CD8-positive, alpha-beta memory T cell (primary cell): Measurements from ENCODE around the gene STMP1. TPM values are rescaled to one million over a fixed set of nuclear protein-coding genes. Genes with fewer than 3 reads are reported as not detected.

Experiments
- CTCF ChIA-PET: fragments of 350-600 bp; sonication (Branson Sonifier 250); formaldehyde crosslinking; loops from one replicate; lab custom pipeline; 2021; ENCODE audit warnings: antibody characterized with exemption; lab: Charles Lee
- POLR2A ChIA-PET: fragments of 350-600 bp; sonication (Branson Sonifier 250); formaldehyde crosslinking; loops from one replicate; lab custom pipeline; 2021; ENCODE audit warnings: antibody characterized with exemption; lab: Charles Lee
- DNase-seq, 5 donors: peaks; one replicate each; pipeline versions ENCODE4 v3.0.0 to v3.0.0-alpha.2; 2020 to 2022; ENCODE audit warnings: mixed read lengths in 1 of 5
- H3K27ac ChIP-seq: one replicate; pipeline ENCODE4 v1.7.0; 2013; ENCODE audit warnings: low read depth, mild to moderate bottlenecking, low read length, moderate library complexity
- H3K27me3 ChIP-seq: 2 replicates; pipeline ENCODE4 v1.7.0; 2013; ENCODE audit warnings: low read length, mild to moderate bottlenecking; ENCODE audit not compliant: insufficient read depth, poor library complexity, severe bottlenecking
- H3K36me3 ChIP-seq: 2 replicates; pipeline ENCODE4 v1.7.0; 2013; ENCODE audit warnings: mild to moderate bottlenecking, low read length, moderate library complexity; ENCODE audit not compliant: insufficient read depth
- H3K4me1 ChIP-seq: 2 replicates; pipeline ENCODE4 v1.7.0; 2013; ENCODE audit warnings: mild to moderate bottlenecking, low read length, moderate library complexity; ENCODE audit not compliant: insufficient read depth
- H3K4me3 ChIP-seq: 2 replicates; pipeline ENCODE4 v1.7.0; 2013; ENCODE audit warnings: mild to moderate bottlenecking, low read length
- H3K9me3 ChIP-seq: 2 replicates; pipeline ENCODE4 v1.7.0; 2013; ENCODE audit warnings: mild to moderate bottlenecking, low read length
- H3K27ac Mint-ChIP-seq, 8 donors: one replicate each; pipeline ENCODE4 v1.8.0; 2020 to 2021; ENCODE audit warnings: mixed read lengths in 8 of 8, mild to moderate bottlenecking in 6 of 8, inconsistent platforms in 3 of 8, moderate library complexity in 3 of 8
- H3K27me3 Mint-ChIP-seq, 2 donors: one replicate each; pipeline ENCODE4 v1.8.0; 2020 to 2021; ENCODE audit warnings: mixed read lengths in 2 of 2, mild to moderate bottlenecking in 1 of 2, moderate library complexity in 1 of 2
- H3K36me3 Mint-ChIP-seq, 3 donors: one replicate each; pipeline ENCODE4 v1.8.0; 2020 to 2021; ENCODE audit warnings: mixed read lengths in 3 of 3, inconsistent platforms in 1 of 3, mild to moderate bottlenecking in 1 of 3
- H3K4me1 Mint-ChIP-seq, 3 donors: one replicate each; pipeline ENCODE4 v1.8.0; 2020 to 2021; ENCODE audit warnings: mixed read lengths in 3 of 3, inconsistent platforms in 1 of 3, mild to moderate bottlenecking in 1 of 3
- H3K4me3 Mint-ChIP-seq, 7 donors: one replicate each; pipeline ENCODE4 v1.8.0; 2020 to 2021; ENCODE audit warnings: mixed read lengths in 7 of 7, mild to moderate bottlenecking in 6 of 7, moderate library complexity in 4 of 7, inconsistent platforms in 2 of 7
- H3K9me3 Mint-ChIP-seq, 5 donors: one replicate each; pipeline ENCODE4 v1.8.0; 2020 to 2022; ENCODE audit warnings: mixed read lengths in 5 of 5, mild to moderate bottlenecking in 3 of 5, moderate library complexity in 2 of 5, inconsistent platforms in 1 of 5
- polyA plus RNA-seq: library from polyadenylated mRNA; unstranded; fragments of 300-500 nt; fragmentation: Illumina TruSeq; gene quantifications from one replicate; pipeline ENCODE4 v1.2.3, GENCODE V29; 2021
- total RNA-seq, 2 experiments: library from RNA; stranded (reverse); gene quantifications; one replicate each; pipeline ENCODE4 v1.2.3, GENCODE V29; 2021

Gene STMP1
- total RNA-seq (10 to 100 TPM; 25.7 to 26.1 TPM), polyA plus RNA-seq (54.2 TPM)

DNA sequence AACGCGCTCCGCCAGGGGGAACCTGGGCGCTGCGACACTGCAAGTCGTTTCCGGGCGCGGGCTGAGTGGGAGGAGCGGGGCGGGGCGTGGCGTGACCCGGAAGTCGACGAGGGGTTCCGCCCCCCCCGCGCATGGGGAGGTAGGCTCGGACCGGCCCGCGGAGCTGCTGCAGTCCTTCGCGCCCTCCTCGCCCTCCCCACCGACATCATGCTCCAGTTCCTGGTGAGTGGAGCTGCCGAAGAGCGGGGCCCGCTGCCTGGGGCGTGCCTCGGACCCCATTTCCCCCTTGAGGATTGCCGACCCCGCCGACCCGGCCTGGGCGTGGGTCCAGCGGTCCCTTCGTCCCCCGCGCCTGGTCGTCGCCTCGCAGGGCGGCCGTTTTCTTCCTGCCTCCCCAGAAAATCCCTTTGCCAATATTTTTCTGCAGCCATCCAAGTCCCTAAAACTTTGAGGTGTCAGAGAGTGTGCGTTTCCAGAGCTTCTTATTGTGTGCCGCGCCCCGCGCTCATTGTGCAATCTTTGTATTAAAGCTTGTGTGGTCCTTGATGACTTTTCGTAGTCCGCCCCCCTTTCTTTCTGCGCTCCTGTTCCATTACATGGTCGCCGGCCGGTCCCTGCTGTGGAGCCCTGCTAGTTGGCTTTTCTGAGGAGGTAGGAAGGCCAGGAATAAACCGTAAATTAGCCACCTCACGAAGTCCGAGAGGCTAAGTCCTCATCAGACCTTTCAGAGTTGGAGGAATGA lies at the start of gene STMP1:
STMP1 (plus strand) TSS at position 142 of the 742 bp plus-strand sequence.
- DNase-seq = peak; percentile 92 to 98 (median 95)
- Histone ChIP-seq H3K27me3 (no peaks in the 10 kb centered on the region), H3K4me1 (peaks cover 28% of the 10 kb centered on the region), H3K4me3 (peak within 1 kb of the TSS; percentile 62), H3K9me3 (no peaks in the 10 kb centered on the region), H3K36me3 (no peaks in the 10 kb centered on the region), H3K27ac (peak within 1 kb of the TSS; percentile 81)
- CTCF ChIA-PET = interaction anchor here (0.6 to 3.7 kb wide), 12 partner anchors 9 to 387 kb away, joined by 3 to 26 read pairs (median 4); no protein-coding TSS in a partner anchor
- peaks cover 35 to 52% (median 50%) of the 10 kb centered on the region in 3 donors for H3K4me1 Mint-ChIP-seq
- peaks cover 0 to 16% (median 0%) of the 10 kb centered on the region in 3 donors for H3K36me3 Mint-ChIP-seq
- no peaks in the 10 kb centered on the region for H3K27me3 Mint-ChIP-seq
- H3K27ac Mint-ChIP-seq = peak within 1 kb of the TSS; percentile 74 to 97 (median 91)
- peak within 1 kb of the TSS; percentile 91 to 99 (median 95) for H3K4me3 Mint-ChIP-seq
- POLR2A ChIA-PET = interaction anchor here (0.7 to 0.9 kb wide), 2 partner anchors 104 to 313 kb away, joined by 3 to 4 read pairs; no protein-coding TSS in a partner anchor
- peaks cover 0 to 2% (median 0%) of the 10 kb centered on the region in 5 donors for H3K9me3 Mint-ChIP-seq

DNA sequence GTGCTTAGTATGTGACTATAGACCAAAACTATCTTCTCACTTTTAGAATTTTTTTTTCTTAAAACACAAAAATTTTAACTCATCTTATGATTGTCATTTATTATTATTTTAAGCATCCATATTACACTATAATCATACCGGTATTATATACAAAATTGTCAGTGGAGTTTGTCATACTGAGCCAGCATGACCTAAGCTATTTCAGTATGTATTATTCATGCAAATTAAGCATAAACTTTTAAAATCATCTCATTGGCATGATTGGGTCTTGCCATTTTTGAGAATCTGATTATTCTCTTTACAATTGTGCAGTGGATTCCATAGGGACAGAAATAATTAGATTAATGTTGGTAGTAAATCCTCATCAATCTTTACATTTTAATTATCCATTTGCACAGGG lies 46.2 kb upstream of the STMP1 start:
- H3K9me3 ChIP-seq = no peaks in the 10 kb centered on the region
- no peaks in the 10 kb centered on the region for H3K27me3 Mint-ChIP-seq
- H3K36me3 ChIP-seq = peaks cover 26% of the 10 kb centered on the region
- ChIA-PET CTCF (interaction anchor here (0.6 kb wide), 1 partner anchor 14 kb away, joined by 3 read pairs; no protein-coding TSS in a partner anchor), POLR2A (no interaction called here)
- H3K27ac ChIP-seq = no peak overlapping the region
- no peak overlapping the region for H3K4me3 ChIP-seq
- H3K4me1 ChIP-seq = no peaks in the 10 kb centered on the region
- peak overlapping the region in 1 of 8 donors; percentile 40 for H3K27ac Mint-ChIP-seq
- H3K27me3 ChIP-seq = no peaks in the 10 kb centered on the region
- no peak overlapping the region for H3K4me3 Mint-ChIP-seq
- H3K36me3 Mint-ChIP-seq = peaks cover 3 to 73% (median 11%) of the 10 kb centered on the region in 3 donors
- H3K4me1 Mint-ChIP-seq = no peaks in the 10 kb centered on the region
- DNase-seq = no peak
- H3K9me3 Mint-ChIP-seq = no peaks in the 10 kb centered on the region

DNA sequence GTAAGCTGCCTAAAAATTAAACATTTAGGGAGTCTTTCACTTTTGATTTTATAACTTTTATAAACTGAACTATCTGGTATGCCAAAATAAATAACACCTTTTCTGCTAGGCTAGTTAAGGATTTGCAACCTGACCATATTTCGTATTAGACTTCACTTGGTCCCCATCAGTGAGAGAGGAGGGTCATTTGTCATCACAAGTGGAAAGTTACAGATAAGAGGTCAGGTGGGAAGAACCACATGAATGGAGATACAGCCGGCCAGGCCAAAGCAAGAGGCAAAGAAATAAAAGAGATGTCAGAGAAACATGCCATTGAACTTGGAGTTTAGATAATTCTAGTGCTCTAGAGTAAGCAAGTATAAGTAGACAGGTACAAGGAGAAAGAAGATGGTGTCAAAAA lies 44.5 kb upstream of the STMP1 start:
- Mint-ChIP-seq H3K27me3 (no peaks in the 10 kb centered on the region), H3K27ac (peak overlapping the region in 6 of 8 donors; percentile 4 to 87 (median 34)), H3K4me3 (no peak overlapping the region), H3K9me3 (no peaks in the 10 kb centered on the region), H3K36me3 (peaks cover 3 to 67% (median 11%) of the 10 kb centered on the region in 3 donors), H3K4me1 (no peaks in the 10 kb centered on the region)
- ChIA-PET POLR2A (no interaction called here), CTCF (no interaction called here)
- no peak overlapping the region for H3K4me3 ChIP-seq
- no peaks in the 10 kb centered on the region for H3K9me3 ChIP-seq
- H3K36me3 ChIP-seq = peaks cover 33% of the 10 kb centered on the region
- no peak overlapping the region for H3K27ac ChIP-seq
- H3K27me3 ChIP-seq = no peaks in the 10 kb centered on the region
- DNase-seq = no peak
- no peaks in the 10 kb centered on the region for H3K4me1 ChIP-seq

DNA sequence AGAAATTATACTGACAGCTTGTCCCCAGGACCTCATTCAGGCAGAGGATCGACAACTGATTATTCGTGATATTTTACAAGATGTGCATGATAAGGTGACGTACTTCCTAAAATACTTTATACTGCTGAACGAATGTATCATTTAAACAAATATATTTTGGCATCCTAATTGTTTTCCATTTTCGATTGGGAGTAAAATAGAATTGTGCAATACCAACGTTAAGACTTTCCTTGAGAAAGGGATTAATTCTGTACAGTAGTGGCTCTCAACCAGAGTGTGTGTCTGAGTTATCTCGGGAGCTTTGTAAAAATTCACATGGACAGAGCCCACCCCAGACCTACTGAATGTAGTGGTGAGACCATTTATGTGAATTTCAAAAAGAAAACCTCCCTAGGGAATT lies 43.8 kb upstream of the STMP1 start:
- Mint-ChIP-seq H3K27me3 (no peaks in the 10 kb centered on the region), H3K9me3 (no peaks in the 10 kb centered on the region), H3K4me3 (no peak overlapping the region), H3K27ac (no peak overlapping the region), H3K36me3 (peaks cover 3 to 71% (median 11%) of the 10 kb centered on the region in 3 donors), H3K4me1 (no peaks in the 10 kb centered on the region)
- no peaks in the 10 kb centered on the region for H3K9me3 ChIP-seq
- ChIA-PET POLR2A (no interaction called here), CTCF (interaction anchor here (0.8 to 4.3 kb wide), 2 partner anchors 10 to 27 kb away, joined by 3 to 24 read pairs; no protein-coding TSS in a partner anchor)
- no peaks in the 10 kb centered on the region for H3K27me3 ChIP-seq
- no peak for DNase-seq
- H3K27ac ChIP-seq = no peak overlapping the region
- H3K4me1 ChIP-seq = no peaks in the 10 kb centered on the region
- H3K36me3 ChIP-seq = peaks cover 35% of the 10 kb centered on the region
- no peak overlapping the region for H3K4me3 ChIP-seq

GRCh38 chr7:135620447-135620846 lies 41.9 kb upstream of the STMP1 start:
- Histone ChIP-seq H3K27me3 (no peaks in the 10 kb centered on the region), H3K27ac (no peak overlapping the region), H3K9me3 (no peaks in the 10 kb centered on the region), H3K4me3 (no peak overlapping the region), H3K36me3 (peaks cover 43% of the 10 kb centered on the region), H3K4me1 (no peaks in the 10 kb centered on the region)
- H3K27ac Mint-ChIP-seq = no peak overlapping the region
- ChIA-PET POLR2A (no interaction called here), CTCF (interaction anchor here (1.1 to 4.3 kb wide), 2 partner anchors 18 to 25 kb away, joined by 4 to 24 read pairs; no protein-coding TSS in a partner anchor)
- H3K9me3 Mint-ChIP-seq = no peaks in the 10 kb centered on the region
- H3K4me1 Mint-ChIP-seq = no peaks in the 10 kb centered on the region
- no peak overlapping the region for H3K4me3 Mint-ChIP-seq
- peaks cover 3 to 74% (median 19%) of the 10 kb centered on the region in 3 donors for H3K36me3 Mint-ChIP-seq
- DNase-seq = no peak
- no peaks in the 10 kb centered on the region for H3K27me3 Mint-ChIP-seq

- H3K27me3 Mint-ChIP-seq = no peaks in the 10 kb centered on the region
- H3K27me3 ChIP-seq = no peaks in the 10 kb centered on the region
- no peaks in the 10 kb centered on the region for H3K9me3 ChIP-seq
- H3K9me3 Mint-ChIP-seq = no peaks in the 10 kb centered on the region
- H3K27ac Mint-ChIP-seq = peak overlapping the region in 1 of 8 donors; percentile 17
- CTCF ChIA-PET = interaction anchor here (0.9 to 4.3 kb wide), 3 partner anchors 17 to 345 kb away, joined by 3 to 24 read pairs (median 4); no protein-coding TSS in a partner anchor
- no peaks in the 10 kb centered on the region for H3K4me1 ChIP-seq
- POLR2A ChIA-PET = no interaction called here
- peaks cover 51% of the 10 kb centered on the region for H3K36me3 ChIP-seq
- peak in 2 of 5 donors; percentile 14 to 31 for DNase-seq
- no peak overlapping the region for H3K4me3 ChIP-seq
- peaks cover 3 to 74% (median 22%) of the 10 kb centered on the region in 3 donors for H3K36me3 Mint-ChIP-seq
- H3K4me1 Mint-ChIP-seq = no peaks in the 10 kb centered on the region
- no peak overlapping the region for H3K4me3 Mint-ChIP-seq
- H3K27ac ChIP-seq = no peak overlapping the region
Measured at GRCh38 chr7:135620980-135621850, 41.1 kb upstream of the STMP1 start.

DNA sequence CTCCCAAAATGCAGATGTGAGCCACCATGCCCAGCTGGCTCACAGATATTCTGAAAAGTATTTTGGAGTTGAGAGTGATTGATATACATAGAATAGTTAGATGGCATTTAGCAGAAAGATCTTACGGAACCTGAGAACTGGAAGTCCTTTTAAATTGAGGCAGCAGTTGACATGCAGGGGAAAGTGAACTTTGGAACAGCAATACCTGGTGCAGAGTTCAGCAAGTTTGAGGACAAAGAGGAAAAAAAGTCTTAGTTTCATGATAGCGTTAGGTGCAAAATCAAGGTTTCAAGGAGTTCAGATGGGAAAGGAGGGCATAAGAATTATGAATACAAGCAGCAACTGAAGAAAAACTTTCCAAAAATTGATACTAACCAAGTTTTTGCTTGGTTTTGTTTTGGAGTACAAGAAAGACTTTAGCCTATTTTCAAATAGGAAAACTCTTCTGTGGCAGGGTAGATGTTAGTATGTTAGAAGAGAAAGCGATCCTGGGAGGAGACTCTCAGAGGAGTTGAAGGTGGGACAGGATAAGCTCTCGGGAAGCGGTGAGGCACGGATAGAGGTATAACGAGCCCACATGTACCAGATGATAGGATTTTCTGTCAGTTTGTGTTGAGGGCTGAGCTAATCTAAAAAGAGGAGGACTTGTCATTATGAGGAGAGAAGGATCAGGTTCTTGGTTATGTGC lies 28.0 kb upstream of the STMP1 start:
- H3K27me3 Mint-ChIP-seq = no peaks in the 10 kb centered on the region
- ChIA-PET CTCF (interaction anchor here (1.3 kb wide), 1 partner anchor 11 kb away, joined by 3 read pairs; no protein-coding TSS in a partner anchor), POLR2A (no interaction called here)
- H3K4me1 ChIP-seq = no peaks in the 10 kb centered on the region
- no peak for DNase-seq
- H3K9me3 ChIP-seq = no peaks in the 10 kb centered on the region
- peaks cover 25% of the 10 kb centered on the region for H3K36me3 ChIP-seq
- no peak overlapping the region for H3K27ac ChIP-seq
- H3K4me3 ChIP-seq = no peak overlapping the region
- H3K9me3 Mint-ChIP-seq = no peaks in the 10 kb centered on the region
- peaks cover 16 to 82% (median 35%) of the 10 kb centered on the region in 3 donors for H3K36me3 Mint-ChIP-seq
- H3K4me3 Mint-ChIP-seq = no peak overlapping the region
- no peaks in the 10 kb centered on the region for H3K4me1 Mint-ChIP-seq
- H3K27me3 ChIP-seq = no peaks in the 10 kb centered on the region
- peak overlapping the region in 4 of 8 donors; percentile 10 to 62 (median 56) for H3K27ac Mint-ChIP-seq
